ACHN (cell line): ENCODE data around the gene HOXD8.

ENCODE experiments used
- DNase-seq: peaks from one replicate; pipeline ENCODE4 v3.0.0-alpha.2; 2015
- in situ Hi-C: cut with HindIII; loops from 2 replicates; pipeline ENCODE4 v1.10.0; 2017; ENCODE audit warnings: low sequenced_read_pairs, low pct_ligation_motif_present, low pct_unique_long_range_greater_than_20kb

HOXD8 gene

DNA sequence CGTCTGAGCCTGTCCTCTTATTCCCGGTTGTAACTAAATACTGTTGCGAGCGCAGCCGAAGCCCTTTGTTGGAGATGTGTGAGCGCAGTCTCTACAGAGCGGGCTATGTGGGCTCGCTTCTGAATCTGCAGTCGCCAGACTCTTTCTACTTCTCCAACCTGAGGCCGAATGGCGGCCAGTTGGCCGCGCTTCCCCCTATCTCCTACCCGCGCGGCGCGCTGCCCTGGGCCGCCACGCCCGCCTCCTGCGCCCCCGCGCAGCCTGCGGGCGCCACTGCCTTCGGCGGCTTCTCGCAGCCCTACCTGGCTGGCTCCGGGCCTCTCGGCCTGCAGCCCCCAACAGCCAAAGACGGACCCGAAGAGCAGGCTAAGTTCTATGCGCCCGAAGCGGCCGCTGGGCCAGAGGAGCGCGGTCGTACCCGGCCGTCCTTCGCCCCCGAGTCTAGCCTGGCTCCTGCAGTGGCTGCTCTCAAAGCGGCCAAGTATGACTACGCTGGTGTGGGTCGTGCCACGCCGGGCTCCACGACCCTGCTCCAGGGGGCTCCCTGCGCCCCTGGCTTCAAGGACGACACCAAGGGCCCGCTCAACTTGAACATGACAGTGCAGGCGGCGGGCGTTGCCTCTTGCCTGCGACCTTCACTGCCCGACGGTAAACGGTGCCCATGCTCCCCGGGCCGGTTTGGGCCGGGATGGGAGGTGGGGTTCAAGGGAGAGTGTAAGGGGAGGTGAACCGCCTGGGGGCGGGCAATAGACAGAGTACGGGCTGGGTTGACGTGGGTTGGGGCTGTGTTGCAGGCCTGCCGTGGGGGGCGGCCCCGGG is 29.6 kb upstream of the HOXD8 start, which contains the start of gene HOXD12:
TSS of gene HOXD12 (plus strand) at position 68 of the 819 bp plus-strand sequence. CDS start at position 75, 7 bp downstream.
- no peak for DNase-seq
- in situ Hi-C loops: no loop called here

DNA sequence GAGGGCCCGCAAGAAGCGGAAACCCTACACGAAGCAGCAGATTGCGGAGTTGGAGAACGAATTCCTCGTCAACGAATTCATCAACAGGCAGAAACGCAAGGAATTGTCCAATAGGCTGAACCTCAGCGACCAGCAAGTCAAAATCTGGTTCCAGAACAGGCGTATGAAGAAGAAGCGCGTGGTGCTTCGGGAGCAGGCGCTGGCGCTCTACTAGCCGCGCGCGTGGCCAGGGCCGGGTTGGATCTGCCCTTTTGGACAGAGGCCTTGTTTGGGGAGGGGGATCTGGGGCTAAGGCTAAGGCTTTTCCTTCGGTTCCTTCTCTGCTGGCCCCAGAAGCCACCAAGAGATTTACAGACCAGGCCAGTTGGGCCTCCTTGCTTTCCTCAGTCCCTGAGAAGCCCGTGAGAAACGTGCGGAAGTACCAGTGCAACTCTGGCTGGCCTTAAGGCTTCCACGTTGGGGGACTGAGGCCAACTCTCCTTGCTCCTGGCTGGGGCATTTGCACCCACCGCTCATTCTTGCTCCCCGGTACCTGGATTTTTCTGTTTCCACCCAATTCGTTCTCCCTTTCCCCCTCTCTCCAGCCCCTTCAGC is 28.9 kb upstream of the HOXD8 start:
- in situ Hi-C loops: no loop called here
- DNase-seq: no peak

DNA sequence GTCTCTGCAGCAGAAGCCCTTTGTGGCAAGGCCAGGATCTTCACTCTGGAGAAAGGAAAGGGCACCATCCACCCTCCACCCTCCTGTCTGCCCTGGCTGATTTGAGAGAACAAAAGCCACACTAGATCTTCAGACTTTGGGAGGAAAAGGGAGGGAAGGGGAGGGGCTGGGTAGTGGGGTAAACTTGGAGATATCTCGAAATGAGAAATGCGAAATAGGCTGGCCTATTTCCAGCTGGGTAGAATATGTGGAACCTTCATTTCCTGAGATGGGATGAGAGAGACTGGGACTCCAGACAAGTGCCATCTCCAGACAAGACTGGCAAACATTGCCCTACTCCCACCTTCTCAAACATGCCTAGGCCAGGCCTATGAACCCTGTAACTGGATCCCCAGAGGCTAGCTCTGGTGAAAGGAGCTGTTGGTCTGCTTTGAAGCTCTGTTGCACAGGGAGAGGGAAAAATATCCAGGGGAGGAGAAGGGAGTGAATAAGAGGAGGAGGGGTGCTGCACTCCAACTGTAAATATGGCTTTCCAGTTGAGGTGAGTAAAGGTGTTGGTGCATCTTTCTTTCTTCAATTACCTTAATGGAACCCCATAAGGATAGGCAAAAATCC is 28.2 kb upstream of the HOXD8 start:
- in situ Hi-C loops: no loop called here
- DNase-seq: no peak

DNA sequence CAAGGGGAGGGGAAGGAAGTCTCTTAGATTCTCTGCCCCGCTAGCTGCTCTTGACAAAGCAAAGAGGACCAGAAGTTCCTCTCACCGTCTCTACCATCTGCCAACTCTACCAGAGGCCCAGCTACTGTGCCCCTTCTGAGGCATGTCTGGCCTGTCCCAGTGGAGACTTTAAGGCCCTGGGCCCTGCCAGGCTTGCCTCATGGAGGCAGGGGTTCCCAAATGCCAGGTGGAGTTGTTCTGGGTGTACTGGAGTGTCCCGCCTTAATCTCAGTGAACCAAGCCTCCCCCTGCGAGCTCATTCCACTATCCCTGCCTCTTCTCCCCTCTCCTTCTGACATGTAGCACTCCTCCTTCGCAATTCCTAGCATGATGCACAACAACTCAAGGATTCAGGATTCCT is 27.7 kb upstream of the HOXD8 start:
- DNase-seq: no peak
- in situ Hi-C loops: no loop called here

DNA sequence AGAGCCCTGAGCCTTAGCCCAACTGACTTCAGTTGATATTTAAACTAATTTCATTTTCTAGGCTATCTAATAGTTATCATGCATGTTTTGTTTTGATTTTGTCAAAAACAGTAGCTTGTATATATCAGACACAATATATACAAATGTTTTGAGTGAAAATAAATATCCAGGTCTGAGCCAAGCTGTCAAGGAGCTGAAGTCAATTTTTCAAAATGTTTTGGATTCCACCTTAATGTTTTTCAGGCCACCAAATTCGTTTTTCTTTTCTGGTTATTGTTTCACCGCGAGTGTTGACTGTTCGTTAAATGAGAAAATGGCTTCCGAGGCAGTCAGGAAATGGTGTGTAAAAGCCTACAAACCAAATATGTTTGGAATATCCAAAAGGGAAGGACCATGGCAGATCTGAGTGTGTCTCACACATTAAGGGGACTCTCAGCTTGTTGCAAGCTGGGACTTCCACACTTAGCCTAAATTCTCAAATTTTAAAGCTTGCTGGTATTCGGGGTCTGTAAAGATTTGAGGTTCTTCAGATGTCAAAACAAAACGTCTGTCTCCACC is 27.1 kb upstream of the HOXD8 start:
- in situ Hi-C loops: no loop called here
- no peak for DNase-seq

DNA sequence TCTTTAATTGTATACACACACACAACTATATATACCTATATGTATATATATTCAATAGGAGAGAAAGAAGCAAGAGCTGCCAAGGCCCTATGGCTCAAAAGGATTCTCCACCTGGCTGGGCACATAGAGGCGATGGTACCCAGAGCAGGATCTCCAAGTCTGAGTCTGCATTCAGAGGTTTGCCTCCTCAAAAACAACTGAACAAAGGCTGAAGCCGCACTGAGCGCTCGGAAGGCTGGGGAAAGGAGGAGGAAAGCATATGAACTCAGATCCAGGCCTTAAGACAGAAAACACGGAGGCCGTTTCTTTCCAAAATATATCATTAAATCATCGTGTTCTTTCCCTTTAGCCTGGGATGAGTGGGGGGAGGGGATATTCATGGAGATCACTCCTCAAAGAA is 26.3 kb upstream of the HOXD8 start:
- in situ Hi-C loops: no loop called here

DNA sequence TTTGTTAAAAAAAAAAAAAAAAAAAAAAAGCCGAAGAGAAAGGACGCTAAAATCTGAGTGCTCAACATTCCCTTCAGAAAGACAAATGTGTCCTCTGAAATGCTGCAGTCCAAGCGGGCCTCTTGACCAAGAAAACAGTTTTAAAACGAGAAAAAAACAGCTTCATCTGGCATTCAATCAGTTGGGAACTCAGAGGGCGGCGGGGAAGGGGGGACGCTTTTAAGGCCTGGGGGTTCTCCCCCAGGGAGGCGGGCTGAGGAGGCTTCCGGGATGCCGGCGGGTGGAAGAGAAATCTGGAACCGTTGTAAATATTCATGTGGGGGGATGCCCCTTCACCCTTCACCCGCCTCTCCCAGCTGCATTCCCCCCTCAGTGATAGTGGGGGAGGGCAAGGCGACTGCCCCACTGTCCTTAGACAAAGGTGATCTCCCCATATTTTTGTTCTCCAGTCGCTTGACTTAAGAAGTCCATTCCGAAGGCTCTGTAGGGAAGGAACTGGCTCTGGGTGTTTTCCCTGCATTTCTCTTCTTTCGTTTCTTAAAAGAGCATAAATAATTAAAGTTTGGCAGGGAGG is 25.7 kb upstream of the HOXD8 start:
- in situ Hi-C loops: no loop called here
- no peak for DNase-seq

More for the DNA sequence above, 26.3 kb upstream of the HOXD8 start:
- DNase-seq: no peak

DNA sequence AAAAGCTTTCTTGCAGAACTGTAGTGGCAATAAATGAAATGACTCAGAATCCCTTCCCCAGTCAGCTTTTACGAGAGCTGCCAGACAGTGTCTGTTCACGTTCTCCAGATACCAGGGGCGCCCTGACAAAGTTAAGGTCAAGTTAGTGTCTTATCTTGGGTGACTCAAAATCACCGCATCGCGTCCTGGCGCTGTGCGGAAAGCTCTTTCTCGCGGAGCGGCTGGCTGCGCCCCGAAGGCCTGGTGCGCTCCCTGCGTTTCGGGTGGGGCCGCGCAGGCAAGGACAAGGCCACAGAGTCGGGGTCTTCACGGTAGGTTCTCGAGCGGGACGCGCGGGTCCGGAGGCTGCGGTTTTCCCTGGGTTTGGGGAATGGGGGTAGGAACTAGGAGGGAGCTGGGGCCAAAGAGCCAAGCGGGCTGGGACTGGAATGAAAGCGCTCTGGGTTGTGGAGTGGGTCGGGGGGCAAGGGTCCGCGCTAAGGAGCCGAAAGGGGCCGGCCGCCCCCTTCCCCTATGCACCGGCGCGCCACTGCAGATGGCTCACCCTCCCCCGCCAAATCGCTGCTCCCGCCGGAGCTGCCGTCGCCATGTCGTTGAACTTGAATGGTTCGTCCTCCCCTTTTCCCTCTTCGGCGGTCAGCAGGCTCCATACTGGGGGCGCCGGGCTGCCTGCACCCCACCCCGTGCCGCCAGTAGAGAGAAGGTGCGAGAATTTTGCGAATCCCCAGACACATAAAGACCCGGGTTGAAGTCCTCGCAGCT is 25.0 kb upstream of the HOXD8 start:
- peak; percentile 93 for DNase-seq
- in situ Hi-C loops: no loop called here

DNA sequence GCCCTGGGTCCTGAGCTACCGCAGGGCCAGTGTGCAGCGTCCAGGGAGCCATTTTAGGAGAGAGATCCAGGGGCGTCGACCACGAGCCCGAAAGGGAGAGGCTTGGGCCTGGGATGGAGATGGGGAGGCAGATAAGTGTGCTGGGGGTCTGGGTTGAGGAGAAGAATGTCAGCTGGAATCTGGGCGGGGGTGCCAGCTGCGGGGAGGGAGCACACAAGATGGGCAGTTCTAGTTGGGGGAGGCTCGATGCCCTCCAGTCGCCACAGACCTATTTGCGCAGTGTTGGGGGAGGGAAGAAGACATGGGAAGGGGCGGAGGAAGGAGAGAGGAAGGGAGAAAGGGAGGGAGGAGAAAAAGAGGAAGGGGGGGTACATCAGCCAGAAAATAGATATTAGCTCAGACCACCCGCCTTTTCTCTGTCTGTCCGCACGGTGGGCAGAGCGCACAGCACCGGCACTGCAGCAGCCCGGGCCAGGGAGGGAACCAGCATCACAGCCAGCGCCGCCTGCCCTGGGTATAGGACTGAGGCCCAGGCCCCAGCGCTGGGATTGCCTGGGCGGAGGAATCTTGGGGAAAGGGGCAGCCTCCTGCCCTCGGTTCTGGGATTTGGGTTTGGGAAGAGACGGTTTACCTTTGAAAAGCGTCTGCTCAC is 24.3 kb upstream of the HOXD8 start:
- DNase-seq: no peak
- in situ Hi-C loops: no loop called here

DNA sequence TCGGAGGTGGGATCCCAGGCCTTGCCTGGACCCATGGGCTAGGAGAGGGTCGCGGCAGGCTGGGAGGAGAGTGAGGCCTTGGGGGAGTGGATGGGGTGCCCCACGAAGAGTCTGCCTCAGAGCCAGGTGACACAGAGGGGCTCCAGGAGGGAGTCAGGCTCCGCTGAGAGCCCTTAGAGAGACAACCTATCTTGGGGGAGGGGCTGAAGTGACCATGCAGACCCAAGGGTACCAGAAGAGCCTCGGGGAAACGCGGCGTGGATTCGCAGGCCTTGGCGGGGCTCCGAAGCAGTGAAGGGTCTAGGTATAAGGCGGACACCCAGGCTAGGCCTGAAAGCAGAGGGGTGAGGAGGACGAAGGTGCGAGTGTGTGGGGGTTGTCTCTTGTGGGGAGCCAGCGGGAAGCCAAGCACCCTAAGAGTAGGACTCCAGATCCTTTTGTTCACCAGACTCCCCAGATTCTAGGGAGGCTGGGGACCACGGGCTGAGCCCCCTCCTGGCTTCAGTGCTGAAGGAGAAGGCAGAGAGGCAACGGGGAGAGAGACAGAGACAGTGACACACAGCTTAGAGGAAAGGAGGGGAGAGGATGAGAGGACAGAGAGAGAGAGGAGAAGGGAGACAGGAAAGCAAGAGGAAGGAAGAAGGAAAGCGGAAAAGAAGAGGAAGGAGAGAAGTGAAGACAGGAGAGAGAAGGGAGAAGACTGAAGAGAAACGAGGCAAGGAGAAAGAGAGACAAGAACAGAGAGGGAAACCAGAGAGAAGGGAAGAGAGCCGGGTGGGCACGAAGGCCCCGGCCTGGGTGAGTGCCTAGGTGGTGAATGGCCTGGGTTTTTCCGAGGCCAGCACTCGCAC is 23.6 kb upstream of the HOXD8 start:
- in situ Hi-C loops: no loop called here
- no peak for DNase-seq

DNA sequence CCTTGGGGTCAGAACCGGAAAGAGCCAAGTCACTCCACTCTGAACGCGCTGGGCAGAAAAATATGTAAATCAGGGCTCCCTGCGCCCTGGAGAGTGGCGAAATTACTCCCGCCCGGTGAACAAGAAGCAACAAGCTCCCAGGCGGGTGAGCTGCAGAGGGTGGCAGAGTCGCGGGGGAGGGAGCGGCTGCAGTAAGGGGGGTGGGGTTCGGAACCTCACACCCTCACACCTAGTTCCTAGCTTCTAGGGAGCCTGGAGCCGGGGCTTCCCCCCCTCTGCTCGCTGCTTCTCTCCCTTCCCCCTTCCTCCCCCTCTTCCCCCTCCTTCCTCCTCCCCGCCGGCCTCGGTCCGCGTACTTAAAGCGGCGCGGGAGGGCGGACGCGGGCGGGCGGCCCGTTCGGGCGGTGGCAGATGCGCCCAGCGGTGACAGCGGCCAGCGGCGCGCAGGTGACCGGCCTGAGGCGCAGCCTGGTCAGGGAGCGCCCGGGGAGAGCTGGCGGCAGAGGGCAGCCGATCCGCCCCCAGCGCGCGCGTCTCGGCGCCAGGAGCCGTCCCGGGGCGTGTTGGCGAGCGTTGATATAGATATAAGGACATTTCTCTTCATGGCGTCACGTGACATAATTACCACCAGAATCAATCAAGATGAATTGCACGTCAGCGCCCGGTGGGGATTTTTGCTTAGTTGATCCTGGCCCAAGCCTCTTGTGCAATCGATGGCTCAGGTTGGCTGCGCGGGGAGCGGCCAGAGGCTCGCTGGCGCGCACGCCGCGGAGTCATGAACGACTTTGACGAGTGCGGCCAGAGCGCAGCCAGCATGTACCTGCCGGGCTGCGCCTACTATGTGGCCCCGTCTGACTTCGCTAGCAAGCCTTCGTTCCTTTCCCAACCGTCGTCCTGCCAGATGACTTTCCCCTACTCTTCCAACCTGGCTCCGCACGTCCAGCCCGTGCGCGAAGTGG is 22.6 kb upstream of the HOXD8 start, which contains the start of gene HOXD11:
TSS of gene HOXD11 (plus strand) at position 700 of the 959 bp plus-strand sequence. CDS start at position 776, 76 bp downstream.
- in situ Hi-C loops: no loop called here
- DNase-seq: peak; percentile 67

DNA sequence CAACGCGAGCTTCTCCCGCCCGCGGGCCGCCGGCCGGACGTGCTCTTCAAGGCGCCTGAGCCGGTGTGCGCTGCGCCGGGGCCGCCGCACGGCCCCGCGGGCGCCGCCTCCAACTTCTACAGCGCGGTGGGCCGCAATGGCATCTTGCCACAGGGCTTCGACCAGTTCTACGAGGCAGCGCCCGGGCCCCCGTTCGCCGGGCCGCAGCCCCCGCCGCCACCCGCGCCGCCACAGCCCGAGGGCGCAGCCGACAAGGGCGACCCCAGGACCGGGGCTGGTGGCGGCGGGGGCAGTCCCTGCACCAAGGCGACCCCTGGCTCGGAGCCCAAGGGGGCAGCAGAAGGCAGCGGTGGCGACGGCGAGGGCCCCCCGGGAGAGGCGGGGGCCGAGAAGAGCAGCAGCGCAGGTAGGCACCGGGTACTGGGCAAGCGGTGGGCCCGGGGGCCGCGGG is 21.7 kb upstream of the HOXD8 start:
- DNase-seq: no peak
- in situ Hi-C loops: no loop called here

DNA sequence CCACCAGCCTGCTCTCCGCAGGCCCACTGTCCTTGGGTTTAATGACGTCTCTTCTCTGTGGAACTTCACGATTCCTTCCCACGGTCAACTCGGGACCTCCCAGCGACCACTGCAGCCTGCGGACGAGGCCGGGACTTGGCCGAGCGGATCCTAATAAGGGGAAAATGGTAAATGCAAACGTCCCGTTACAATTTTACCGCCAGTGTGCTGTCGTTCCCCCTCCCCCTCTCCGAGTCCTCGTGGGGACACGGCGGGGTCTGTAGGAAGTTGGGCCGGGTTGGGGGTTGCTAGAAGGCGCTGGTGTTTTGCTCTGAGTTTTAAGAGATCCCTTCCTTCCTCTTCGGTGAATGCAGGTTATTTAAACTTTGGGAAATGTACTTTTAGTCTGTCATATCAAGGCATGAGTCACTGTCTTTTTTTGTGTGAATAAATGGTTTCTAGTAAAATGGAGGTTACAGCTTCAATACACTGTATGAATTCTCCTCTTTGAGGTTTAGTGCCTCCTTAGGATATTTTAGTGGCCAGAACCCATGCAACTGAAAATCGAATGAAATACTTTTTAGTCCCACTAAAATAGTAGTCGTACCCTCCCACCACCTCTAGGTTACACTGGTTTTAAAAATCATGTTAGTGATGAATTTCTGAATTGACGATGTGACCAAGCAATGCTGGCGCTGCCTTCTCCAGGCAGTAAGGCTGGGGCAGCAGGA is 20.2 kb upstream of the HOXD8 start:
- in situ Hi-C loops: no loop called here

DNA sequence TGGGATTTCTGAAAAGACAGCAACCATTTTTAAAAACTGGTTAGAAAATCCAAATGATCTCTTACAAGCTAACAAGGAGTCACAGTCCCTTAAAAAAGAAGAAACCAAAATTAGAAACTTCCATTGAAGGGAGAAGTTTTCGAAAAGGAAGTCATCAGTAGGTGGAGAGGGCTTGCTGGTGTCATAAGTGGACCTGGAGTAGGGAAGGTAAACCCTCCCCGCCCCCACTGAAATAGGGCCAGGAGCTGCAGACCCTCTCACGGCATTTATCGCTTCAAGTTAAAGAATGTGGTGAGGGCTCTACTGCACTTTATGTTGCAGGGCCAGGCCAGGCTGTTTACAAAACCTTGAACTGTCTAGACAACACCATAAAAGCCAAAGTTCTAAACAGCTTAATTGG is 19.6 kb upstream of the HOXD8 start:
- in situ Hi-C loops: no loop called here
- DNase-seq: no peak

More for the DNA sequence above, 20.2 kb upstream of the HOXD8 start:
- DNase-seq: no peak
